Osteocyte (in vitro differentiated cells): ENCODE results near the gene EPN3. TPM values are rescaled to one million over a fixed set of nuclear protein-coding genes. Genes with fewer than 3 reads are reported as not detected.

Source experiments
- DNase-seq: peaks from one replicate; pipeline ENCODE4 v3.0.0; 2021; ENCODE audit warnings: mixed read lengths; ENCODE audit not compliant: unreplicated experiment; ENCODE audit errors: extremely low spot score
- H3K27ac Mint-ChIP-seq: one replicate; pipeline ENCODE4 v1.8.0; 2021; ENCODE audit warnings: mild to moderate bottlenecking, mixed read lengths; ENCODE audit not compliant: unreplicated experiment
- H3K27me3 Mint-ChIP-seq: one replicate; pipeline ENCODE4 v1.8.0; 2021; ENCODE audit warnings: mixed read lengths; ENCODE audit not compliant: unreplicated experiment
- H3K36me3 Mint-ChIP-seq: one replicate; pipeline ENCODE4 v1.8.0; 2021; ENCODE audit warnings: mixed read lengths; ENCODE audit not compliant: unreplicated experiment
- H3K4me1 Mint-ChIP-seq: one replicate; pipeline ENCODE4 v1.8.0; 2021; ENCODE audit warnings: mixed read lengths; ENCODE audit not compliant: unreplicated experiment
- H3K4me3 Mint-ChIP-seq: one replicate; pipeline ENCODE4 v1.8.0; 2021; ENCODE audit warnings: mild to moderate bottlenecking, moderate library complexity, mixed read lengths; ENCODE audit not compliant: unreplicated experiment
- H3K9me3 Mint-ChIP-seq: one replicate; pipeline ENCODE4 v1.8.0; 2021; ENCODE audit warnings: mixed read lengths; ENCODE audit not compliant: unreplicated experiment
- CTCF ChIP-seq: fragments of 200-600 bp; sonication (generic); IDR thresholded peaks from 2 replicates; pipeline ENCODE4 v1.5.0; 2021; ENCODE audit warnings: antibody characterized with exemption, mild to moderate bottlenecking, moderate library complexity
- total RNA-seq: library from RNA; stranded (reverse); gene quantifications from 2 replicates; pipeline ENCODE4 v1.2.1, GENCODE V29; 2021

Gene EPN3
- total RNA-seq, 1 donor from 2014 or later: not detected

DNA sequence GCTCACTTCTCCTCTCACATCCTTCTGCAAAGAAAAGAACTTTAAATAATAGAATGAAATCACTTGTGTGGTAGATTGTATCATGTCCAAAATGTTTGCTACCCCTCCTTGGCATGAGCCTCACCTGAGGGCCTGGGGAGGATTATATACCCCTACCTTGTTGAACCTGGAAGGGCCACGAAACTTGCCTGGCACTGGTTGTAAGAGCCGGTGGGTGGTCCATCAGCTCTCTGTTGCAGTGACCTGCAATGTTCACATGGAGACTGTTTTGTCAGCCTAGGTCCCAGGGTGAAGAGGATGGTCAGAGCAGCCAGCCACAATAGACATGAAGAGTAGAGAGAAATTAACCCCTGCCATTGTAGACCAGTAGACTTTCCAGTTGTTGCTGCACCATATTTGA, 43.7 kb upstream of the EPN3 start:
- DNase-seq: no peak
- Mint-ChIP-seq H3K4me1 (no peaks in the 10 kb centered on the region), H3K27me3 (no peaks in the 10 kb centered on the region), H3K4me3 (no peak overlapping the region), H3K36me3 (peaks cover 17% of the 10 kb centered on the region), H3K27ac (no peak overlapping the region), H3K9me3 (no peaks in the 10 kb centered on the region)
- TF ChIP-seq CTCF: no peak

DNA sequence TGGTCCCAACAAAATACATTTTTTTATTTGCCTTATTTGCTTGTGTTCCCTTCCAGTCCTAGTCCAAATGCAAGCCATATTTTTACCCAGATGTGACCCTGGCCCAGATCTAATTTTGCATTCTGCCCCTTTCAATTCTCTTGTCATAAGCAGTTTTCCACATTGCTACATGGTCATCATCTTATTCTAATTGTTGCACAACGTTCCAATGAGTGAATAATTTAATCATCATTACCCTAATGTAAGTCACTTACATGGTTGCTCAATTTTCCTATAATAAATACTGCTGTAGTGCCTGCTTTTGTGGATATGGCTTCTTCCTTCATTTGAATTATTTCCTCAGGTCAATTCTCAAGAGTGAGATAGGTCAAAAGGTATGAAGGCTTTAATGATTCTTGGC, 41.0 kb upstream of the EPN3 start:
- Mint-ChIP-seq H3K27ac (no peak overlapping the region), H3K36me3 (no peaks in the 10 kb centered on the region), H3K4me1 (peaks cover 2% of the 10 kb centered on the region), H3K4me3 (no peak overlapping the region), H3K27me3 (no peaks in the 10 kb centered on the region), H3K9me3 (no peaks in the 10 kb centered on the region)
- DNase-seq: no peak
- no peak for TF ChIP-seq CTCF

DNA sequence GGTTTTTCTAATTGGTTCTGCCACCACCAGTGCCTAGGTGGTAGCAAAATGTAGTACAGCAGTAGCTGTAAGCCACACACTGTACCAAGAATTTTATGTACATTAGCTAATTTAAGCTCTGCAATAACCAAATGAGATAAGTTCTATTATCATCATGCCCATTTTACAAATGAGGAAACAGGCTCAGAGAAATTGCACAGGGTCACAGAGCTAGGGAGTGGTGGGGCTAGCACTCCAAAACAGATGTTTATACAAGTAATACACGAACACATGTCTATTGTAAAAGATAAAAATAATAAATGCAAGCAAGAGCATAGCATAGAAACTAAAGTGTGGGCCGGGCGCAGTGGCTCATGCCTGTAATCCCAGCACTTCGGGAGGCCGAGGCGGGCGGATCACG, 40.3 kb upstream of the EPN3 start:
- no peak for TF ChIP-seq CTCF
- Mint-ChIP-seq H3K4me1 (peaks cover 2% of the 10 kb centered on the region), H3K27me3 (no peaks in the 10 kb centered on the region), H3K9me3 (no peaks in the 10 kb centered on the region), H3K36me3 (no peaks in the 10 kb centered on the region), H3K27ac (no peak overlapping the region), H3K4me3 (no peak overlapping the region)
- DNase-seq: no peak

DNA sequence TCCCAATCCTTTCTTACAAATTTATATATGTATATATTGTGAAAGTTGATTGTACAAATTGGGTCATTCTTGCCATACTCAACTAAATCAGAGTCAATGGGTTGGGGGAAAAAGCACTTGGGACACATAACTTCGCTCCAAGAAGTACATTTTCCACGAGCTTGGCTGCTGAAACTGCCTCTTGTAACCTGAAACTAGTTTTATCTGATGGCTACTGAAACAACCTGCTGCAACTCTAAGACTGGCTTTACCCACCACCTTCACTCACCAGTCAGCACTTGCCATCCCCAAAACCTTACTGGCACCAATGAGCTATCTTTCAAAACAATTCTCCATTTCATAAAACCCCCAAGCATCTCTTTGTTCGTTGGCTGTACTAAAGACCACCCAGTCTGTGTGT, 38.8 kb upstream of the EPN3 start:
- H3K36me3 Mint-ChIP-seq: no peaks in the 10 kb centered on the region
- peaks cover 2% of the 10 kb centered on the region for H3K4me1 Mint-ChIP-seq
- H3K27me3 Mint-ChIP-seq: no peaks in the 10 kb centered on the region
- H3K27ac Mint-ChIP-seq: no peak overlapping the region
- no peaks in the 10 kb centered on the region for H3K9me3 Mint-ChIP-seq
- H3K4me3 Mint-ChIP-seq: no peak overlapping the region
- DNase-seq: no peak
- no peak for TF ChIP-seq CTCF

DNA sequence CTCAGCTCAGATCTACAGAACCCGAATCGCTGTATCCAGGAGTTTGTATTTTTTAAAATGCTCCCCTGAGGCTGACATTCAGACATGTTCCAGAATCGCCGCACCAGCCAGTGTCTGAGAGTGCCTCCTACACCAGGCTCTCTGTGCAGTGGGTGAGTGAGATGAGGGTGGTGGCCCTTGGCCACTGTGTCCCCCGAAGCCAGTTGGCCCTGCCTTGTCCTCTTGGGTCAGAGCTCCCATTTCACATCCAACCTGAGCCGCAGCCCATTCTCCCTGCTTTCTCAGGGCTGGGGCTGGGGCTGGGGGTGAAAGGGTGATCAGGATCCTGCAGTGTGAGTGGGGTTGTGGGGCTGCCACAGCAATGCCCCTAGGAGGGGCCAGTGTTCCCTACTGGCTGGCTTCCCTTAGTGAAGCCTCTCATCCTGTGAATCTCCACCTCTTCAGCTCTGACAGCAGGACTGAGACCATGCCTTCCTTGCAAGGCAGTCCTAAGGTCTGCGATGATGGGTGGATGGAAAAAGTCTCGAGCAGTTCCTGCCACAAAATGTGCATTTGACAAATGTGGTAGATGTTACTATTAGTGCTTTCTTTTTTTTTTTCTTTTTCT, 37.2 kb upstream of the EPN3 start:
- no peaks in the 10 kb centered on the region for H3K9me3 Mint-ChIP-seq
- peaks cover 2% of the 10 kb centered on the region for H3K4me1 Mint-ChIP-seq
- no peak overlapping the region for H3K27ac Mint-ChIP-seq
- no peak overlapping the region for H3K4me3 Mint-ChIP-seq
- no peaks in the 10 kb centered on the region for H3K36me3 Mint-ChIP-seq
- DNase-seq: no peak
- TF ChIP-seq CTCF: no peak
- H3K27me3 Mint-ChIP-seq: no peaks in the 10 kb centered on the region
